Retinal pigment epithelial cell (primary cell): ENCODE results near the gene KCNJ13.

Experiments
- DNase-seq: peaks from one replicate; pipeline ENCODE4 v3.0.0-alpha.2; 2010; ENCODE audit warnings: low read depth
- H3K4me3 ChIP-seq: 2 replicates; pipeline ENCODE4 v1.5.1; 2011; ENCODE audit warnings: mild to moderate bottlenecking, low read length, control low read depth, moderate library complexity
- TF ChIP-seq, protein P1 (sequence below): conservative IDR thresholded peaks from 2 replicates; pipeline ENCODE4 v1.5.1; 2011; ENCODE audit warnings: low read depth, low read length, control low read depth, inconsistent platforms

Gene KCNJ13

DNA sequence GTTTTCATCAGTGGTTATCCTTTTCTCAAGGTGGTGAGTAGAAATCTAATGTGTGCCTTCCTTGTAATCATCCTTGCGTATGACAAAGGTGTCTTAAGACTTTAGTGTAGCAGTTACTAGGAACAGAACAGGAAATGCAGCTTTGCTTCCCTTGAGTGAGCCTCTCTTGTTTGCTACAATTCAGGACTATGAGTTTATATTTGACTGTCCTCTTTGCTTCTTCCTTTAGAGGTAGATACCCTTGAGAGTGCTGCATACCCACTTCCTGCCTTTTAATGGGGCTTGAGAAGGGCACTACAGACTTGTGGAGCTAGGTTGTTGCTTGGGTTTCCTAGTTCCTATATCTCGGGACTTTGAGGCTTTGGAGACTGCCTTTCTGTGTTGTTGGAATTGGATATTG is 3.8 kb downstream of the KCNJ13 start:
- DNase-seq = no peak
- TF ChIP-seq, protein P1, sequence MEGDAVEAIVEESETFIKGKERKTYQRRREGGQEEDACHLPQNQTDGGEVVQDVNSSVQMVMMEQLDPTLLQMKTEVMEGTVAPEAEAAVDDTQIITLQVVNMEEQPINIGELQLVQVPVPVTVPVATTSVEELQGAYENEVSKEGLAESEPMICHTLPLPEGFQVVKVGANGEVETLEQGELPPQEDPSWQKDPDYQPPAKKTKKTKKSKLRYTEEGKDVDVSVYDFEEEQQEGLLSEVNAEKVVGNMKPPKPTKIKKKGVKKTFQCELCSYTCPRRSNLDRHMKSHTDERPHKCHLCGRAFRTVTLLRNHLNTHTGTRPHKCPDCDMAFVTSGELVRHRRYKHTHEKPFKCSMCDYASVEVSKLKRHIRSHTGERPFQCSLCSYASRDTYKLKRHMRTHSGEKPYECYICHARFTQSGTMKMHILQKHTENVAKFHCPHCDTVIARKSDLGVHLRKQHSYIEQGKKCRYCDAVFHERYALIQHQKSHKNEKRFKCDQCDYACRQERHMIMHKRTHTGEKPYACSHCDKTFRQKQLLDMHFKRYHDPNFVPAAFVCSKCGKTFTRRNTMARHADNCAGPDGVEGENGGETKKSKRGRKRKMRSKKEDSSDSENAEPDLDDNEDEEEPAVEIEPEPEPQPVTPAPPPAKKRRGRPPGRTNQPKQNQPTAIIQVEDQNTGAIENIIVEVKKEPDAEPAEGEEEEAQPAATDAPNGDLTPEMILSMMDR = no peak
- H3K4me3 ChIP-seq = no peak overlapping the region

DNA sequence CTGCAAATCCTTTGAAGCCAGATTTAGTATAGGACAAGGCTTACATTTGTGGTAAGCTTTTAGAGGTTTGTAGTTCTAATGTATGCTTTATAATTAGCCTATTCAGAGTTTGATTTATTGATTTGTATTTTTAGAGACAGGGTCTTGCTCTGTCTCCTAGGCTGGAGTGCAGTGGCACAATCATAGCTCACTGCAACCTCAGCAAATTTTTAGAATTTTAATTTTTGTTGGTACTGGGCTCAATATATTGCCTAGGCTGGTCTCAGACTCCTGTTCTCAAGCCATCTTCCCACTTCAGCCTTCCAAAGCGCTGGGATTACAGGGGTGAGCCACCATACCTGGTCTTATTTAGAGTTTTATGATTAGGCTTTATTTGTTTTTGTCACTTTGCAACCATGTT is 4.5 kb downstream of the KCNJ13 start:
- no peak for DNase-seq
- TF ChIP-seq, protein P1 = no peak
- no peak overlapping the region for H3K4me3 ChIP-seq

DNA sequence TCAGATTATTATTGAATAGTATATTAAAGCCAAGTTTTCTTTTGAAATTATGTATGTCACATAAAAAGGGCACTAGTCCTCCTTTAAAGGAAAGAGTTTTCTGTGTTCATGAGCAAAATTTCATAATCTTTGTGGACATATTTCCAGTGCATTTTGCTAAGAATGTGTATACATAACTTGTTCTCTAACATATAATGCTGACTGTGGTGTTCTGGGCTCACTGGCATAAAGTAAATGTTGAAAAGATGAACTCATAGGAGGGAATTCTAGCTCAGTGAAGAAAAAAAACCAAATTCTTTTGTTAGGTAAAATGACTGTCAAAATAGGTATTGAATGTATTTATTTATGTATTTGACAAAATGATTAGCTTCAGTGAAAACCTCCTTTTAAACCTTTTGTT is 6.2 kb downstream of the KCNJ13 start:
- TF ChIP-seq, protein P1 = no peak
- no peak for DNase-seq
- H3K4me3 ChIP-seq = no peak overlapping the region

DNA sequence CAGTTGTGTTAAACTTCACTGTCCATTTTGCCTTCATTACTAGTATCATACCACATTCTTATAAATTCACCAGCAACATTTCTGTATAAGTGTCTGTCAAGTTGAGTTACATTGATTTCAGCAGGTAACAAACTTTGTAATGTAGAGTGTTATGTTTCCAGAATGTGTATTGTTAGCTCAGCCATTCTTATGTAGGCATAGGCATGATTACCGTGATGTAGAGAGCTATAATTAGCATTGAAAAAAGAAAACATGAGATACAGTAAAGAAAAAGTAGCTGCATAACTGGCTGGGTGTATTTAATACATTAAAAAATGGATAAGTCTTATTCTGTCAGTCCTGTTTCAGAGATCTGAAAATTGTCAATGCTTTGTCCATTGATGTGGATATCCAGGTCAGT is 8.5 kb downstream of the KCNJ13 start:
- TF ChIP-seq, protein P1 = no peak
- H3K4me3 ChIP-seq = no peak overlapping the region
- DNase-seq = no peak

DNA sequence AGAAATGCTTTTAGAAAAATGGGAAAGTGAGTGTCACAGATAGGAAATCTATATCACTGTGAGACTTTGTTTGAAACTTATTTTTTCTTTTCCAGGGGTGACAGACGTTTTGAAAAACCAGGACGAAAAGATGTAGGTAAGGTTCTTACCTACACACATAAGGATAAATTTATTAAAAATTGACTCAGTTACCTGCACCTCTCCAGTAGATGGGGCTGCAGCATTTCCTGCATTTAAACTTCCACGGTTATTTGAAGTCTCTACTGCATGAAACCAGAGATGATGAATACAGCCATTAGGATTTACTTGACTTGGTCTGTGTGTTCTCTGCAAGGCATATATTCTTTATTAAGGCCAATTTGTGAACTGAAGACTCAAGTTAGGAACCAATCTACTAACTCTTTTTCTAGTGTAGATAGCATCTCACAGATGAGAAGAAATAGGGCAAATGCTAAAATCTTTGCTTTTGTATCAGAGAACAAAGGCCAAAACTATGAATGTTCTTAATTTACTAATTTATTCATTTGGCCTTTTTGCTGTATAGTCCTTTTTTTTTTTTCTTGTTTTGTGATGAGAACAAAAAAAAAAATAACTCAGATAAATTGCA is 15.0 kb downstream of the KCNJ13 start:
- TF ChIP-seq, protein P1 = peak; percentile 78
- peak; percentile 17 for DNase-seq
- no peak overlapping the region for H3K4me3 ChIP-seq

DNA sequence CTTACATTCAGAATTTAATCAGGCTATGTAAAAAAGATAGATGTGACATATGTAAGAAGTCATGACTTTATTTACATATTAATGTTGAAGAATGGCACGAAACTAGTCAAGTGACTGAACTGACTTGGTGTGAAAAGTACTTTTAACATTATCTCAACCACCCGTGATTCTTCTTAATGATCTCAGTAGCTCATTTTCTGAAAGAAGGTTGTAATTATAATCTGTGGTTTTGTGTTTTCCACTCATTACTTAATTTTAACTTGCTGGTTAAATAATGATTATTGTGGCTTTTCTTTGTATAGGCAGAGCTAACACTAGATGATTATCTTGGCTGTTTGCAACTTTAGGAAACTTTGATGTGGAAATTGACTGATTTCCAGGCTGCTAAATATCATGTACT is 18.5 kb downstream of the KCNJ13 start:
- H3K4me3 ChIP-seq = no peak overlapping the region
- TF ChIP-seq, protein P1 = no peak
- DNase-seq = peak; percentile 9

DNA sequence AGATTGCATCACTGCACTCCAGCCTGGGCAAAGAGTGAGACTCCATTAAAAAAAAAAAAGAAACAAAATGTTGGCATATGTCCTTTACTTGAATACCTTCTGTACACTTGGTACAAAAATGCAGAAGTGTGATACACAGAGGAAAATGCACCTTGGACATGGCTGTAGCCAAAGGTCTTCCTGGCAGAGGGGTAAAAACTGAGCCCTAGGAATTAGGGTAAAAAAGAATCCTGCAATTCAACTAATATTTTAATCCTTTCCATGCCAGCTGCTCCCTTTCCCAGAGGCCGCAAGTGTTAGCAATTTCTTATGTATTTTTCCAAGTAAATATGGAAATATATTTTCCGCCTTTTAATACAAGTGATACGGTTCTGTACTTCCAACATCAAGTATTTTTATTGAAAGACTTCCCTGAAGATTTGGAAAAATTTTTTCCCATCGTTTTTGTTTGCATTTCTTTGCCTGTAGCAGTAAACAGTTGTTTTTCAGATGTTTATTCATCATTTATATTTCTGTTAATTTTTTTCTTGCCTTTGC is 26.2 kb downstream of the KCNJ13 start:
- TF ChIP-seq, protein P1 = no peak
- no peak for DNase-seq
- no peak overlapping the region for H3K4me3 ChIP-seq
